Karpas-422 (cell line): ENCODE measurements around the gene SYT2. TPM values are rescaled to one million over a fixed set of nuclear protein-coding genes. Genes with fewer than 3 reads are reported as not detected.
"Not testable (repeated sequence)": the region's sequence is repeated elsewhere in the genome, so short reads cannot be mapped to it uniquely, and the experiment has no call there.

Experiments
- DNase-seq: peaks from one replicate; pipeline ENCODE4 v3.0.0-alpha.2; 2015
- H2AFZ ChIP-seq: fragments of 200-600 bp; sonication (generic); 2 replicates; pipeline ENCODE4 v1.6.1; 2014; ENCODE audit warnings: antibody characterized with exemption, low read length, mixed read lengths
- H3K27ac ChIP-seq: fragments of 200-600 bp; sonication (generic); 2 replicates; pipeline ENCODE4 v1.5.1; 2014; ENCODE audit warnings: mild to moderate bottlenecking, low read length, moderate library complexity
- H3K27me3 ChIP-seq: fragments of 200-600 bp; sonication (generic); 2 replicates; pipeline ENCODE4 v1.6.1; 2014; ENCODE audit warnings: low read length, mixed read lengths
- H3K36me3 ChIP-seq: fragments of 200-600 bp; sonication (generic); 2 replicates; pipeline ENCODE4 v1.6.1; 2014; ENCODE audit warnings: low read length, mixed read lengths; ENCODE audit not compliant: insufficient read depth
- H3K4me1 ChIP-seq: fragments of 200-600 bp; sonication (generic); 2 replicates; pipeline ENCODE4 v1.6.1; 2014; ENCODE audit warnings: mild to moderate bottlenecking, low read length, mixed read lengths
- H3K4me2 ChIP-seq: fragments of 200-600 bp; sonication (generic); 2 replicates; pipeline ENCODE4 v1.6.1; 2014; ENCODE audit warnings: low read length, low read depth, mild to moderate bottlenecking; ENCODE audit not compliant: poor library complexity, severe bottlenecking
- H3K4me3 ChIP-seq: fragments of 200-600 bp; sonication (generic); 2 replicates; pipeline ENCODE4 v1.5.1; 2014; ENCODE audit warnings: mild to moderate bottlenecking, antibody characterized with exemption, low read length, mixed read lengths
- H3K79me2 ChIP-seq: fragments of 200-600 bp; sonication (generic); 2 replicates; pipeline ENCODE4 v1.6.1; 2014; ENCODE audit warnings: mild to moderate bottlenecking, low read length, mixed read lengths
- H3K9ac ChIP-seq: fragments of 200-600 bp; sonication (generic); 2 replicates; pipeline ENCODE4 v1.6.0; 2014; ENCODE audit warnings: low read length
- H3K9me2 ChIP-seq: fragments of 200-600 bp; sonication (generic), shearing (Covaris generic); replicated peaks from 2 replicates; pipeline ENCODE4 v1.6.0; 2014; ENCODE audit warnings: mild to moderate bottlenecking, low read length, moderate library complexity; ENCODE audit not compliant: insufficient read depth
- H3K9me3 ChIP-seq: fragments of 300-700, 200-600 bp; sonication (generic); 2 replicates; pipeline ENCODE4 v1.6.1; 2014; ENCODE audit warnings: low read length, mixed read lengths
- H4K20me1 ChIP-seq: fragments of 200-600 bp; sonication (generic); 2 replicates; pipeline ENCODE4 v1.6.1; 2014; ENCODE audit warnings: mild to moderate bottlenecking, antibody characterized with exemption, low read length, low read depth; ENCODE audit not compliant: insufficient read depth
- total RNA-seq: library from RNA; depleted of rRNA; stranded (reverse); fragments of >200 nt; shearing (Covaris generic); gene quantifications from 2 replicates; pipeline ENCODE4 v1.2.3, GENCODE V29; 2014; ENCODE audit warnings: low replicate concordance

Gene SYT2
- total RNA-seq, 1 experiment from 2014 or later = not detected

DNA sequence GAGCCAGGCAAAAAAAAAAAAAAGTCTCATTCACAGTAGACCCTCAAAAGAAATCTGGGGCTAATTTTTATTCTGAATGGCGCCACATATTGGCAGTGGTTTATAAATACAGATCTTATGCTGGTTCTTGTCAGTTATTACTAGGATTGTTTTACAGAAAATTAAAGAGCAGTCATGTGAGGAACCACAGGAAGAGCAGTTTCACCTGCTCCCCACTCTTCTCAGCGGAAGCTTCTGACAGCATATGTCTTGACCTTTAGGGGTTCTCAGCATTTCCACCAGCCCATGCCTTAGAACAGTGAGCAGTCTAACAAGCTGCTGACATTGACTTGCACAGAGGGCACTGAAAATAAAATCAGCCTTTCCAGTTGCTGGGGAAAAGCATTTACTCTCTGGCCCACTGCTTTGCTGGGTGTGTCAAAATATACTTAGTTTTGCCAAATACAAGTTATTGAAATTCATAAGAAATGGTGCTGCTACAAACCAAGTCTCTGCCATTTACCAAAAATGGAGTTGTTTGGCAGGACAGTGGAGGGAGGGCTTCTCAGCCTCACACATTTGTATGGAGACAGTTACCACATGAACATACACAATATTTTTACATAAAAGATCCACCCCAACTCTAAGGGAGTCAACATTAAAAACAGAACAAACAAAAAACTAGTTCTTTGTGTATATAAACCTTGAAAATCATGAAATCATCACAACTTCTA lies 144.2 kb downstream of the SYT2 start:
- Histone ChIP-seq H3K9me2 (no peaks in the 10 kb centered on the region), H2AFZ (no peak overlapping the region), H3K4me3 (no peak overlapping the region), H3K9me3 (no peaks in the 10 kb centered on the region), H3K27me3 (no peaks in the 10 kb centered on the region), H3K27ac (no peak overlapping the region), H3K36me3 (no peaks in the 10 kb centered on the region), H3K9ac (no peak overlapping the region), H4K20me1 (peaks cover 2% of the 10 kb centered on the region; the same call in 1 of the 2 replicates), H3K79me2 (no peaks in the 10 kb centered on the region), H3K4me2 (no peak overlapping the region), H3K4me1 (no peaks in the 10 kb centered on the region)
- no peak for DNase-seq

DNA sequence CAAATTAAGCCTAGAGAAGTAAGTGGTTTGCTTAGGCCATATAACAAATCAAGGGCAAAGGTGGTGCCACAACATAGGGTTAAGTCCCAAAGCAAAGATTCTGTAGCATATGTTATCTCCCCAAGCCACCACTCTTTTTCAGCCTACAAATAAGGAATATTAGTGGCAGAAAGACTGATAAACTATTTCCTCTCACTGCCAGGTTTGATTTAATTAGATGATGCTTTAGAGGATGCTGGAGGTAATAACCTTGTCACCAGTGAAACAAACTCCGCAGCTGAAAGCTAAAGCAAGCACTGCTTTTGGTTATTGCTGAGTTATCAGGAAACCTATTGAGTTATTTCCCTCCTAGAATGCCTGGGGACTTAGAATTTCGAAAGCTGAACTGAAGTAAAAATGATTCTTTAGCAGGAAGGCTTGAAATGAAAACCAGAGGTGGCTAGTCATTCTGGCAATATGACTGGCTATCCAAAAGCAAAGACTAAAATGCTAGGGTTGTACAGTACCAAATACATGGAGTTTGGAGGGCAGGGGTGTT lies 145.2 kb downstream of the SYT2 start:
- Histone ChIP-seq H3K36me3 (no peaks in the 10 kb centered on the region), H4K20me1 (peaks cover 2% of the 10 kb centered on the region; the same call in 1 of the 2 replicates), H3K27me3 (no peaks in the 10 kb centered on the region), H3K4me1 (no peaks in the 10 kb centered on the region), H3K9me3 (no peaks in the 10 kb centered on the region), H2AFZ (no peak overlapping the region), H3K27ac (no peak overlapping the region), H3K4me3 (no peak overlapping the region), H3K9me2 (no peaks in the 10 kb centered on the region), H3K79me2 (no peaks in the 10 kb centered on the region), H3K9ac (no peak overlapping the region), H3K4me2 (no peak overlapping the region)
- DNase-seq = no peak

DNA sequence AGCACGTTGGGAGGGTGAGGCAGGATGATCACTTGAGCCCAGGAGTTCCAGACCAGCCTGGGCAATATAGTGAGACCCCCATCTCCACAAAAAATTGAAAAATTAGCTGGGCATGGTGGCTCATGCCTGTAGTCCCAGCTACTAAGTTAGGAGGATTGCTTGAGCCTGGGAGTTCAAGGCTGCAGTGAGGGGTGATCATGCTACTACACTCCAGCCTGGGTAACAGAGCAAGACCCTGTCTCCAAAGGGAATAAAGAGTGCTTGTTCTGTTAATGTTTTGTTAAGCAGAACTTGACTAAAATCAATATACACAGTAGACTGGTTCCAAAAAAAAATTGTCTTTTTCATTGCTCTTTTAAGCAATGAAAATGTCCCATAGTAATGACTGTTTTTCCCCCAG lies 146.4 kb downstream of the SYT2 start:
- no peaks in the 10 kb centered on the region for H3K27me3 ChIP-seq
- H3K79me2 ChIP-seq = no peaks in the 10 kb centered on the region
- no peaks in the 10 kb centered on the region for H3K9me3 ChIP-seq
- no peak overlapping the region for H3K4me2 ChIP-seq
- no peak overlapping the region for H3K9ac ChIP-seq
- no peaks in the 10 kb centered on the region for H3K4me1 ChIP-seq
- peaks cover 2% of the 10 kb centered on the region; the same call in 1 of the 2 replicates for H4K20me1 ChIP-seq
- H3K27ac ChIP-seq = no peak overlapping the region
- H3K9me2 ChIP-seq = no peaks in the 10 kb centered on the region
- H3K36me3 ChIP-seq = no peaks in the 10 kb centered on the region
- no peak for DNase-seq
- no peak overlapping the region for H2AFZ ChIP-seq
- H3K4me3 ChIP-seq = no peak overlapping the region

DNA sequence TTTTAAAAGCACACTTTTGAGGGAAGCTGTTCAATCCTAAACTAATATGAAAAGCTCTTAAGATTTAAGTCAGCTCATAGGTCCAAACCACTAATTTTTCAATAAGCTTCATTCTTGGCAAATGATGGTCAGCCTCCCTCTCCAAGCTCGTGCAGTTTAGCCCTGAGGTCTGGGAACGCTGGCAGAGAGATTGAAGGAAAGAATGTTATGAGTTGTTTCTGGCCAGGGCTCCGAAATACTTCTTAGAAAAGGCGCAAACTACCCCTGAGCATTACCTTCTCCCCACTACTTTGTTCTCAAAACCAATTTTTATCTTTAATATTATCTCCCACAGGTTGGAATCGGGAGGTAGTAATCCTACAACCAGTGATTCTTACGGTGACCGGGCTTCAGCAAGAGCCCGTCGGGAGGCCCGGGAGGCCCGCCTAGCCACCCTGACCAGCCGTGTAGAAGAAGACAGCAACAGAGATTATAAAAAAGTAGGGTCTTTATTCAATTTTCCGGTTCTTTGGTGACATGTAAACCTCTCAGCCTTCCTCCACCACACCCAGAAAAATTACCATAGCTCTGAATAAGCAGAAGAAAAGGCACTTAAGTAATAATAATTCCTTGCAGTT lies 147.7 kb downstream of the SYT2 start:
- no peaks in the 10 kb centered on the region for H3K4me1 ChIP-seq
- no peak for DNase-seq
- no peak overlapping the region for H3K9ac ChIP-seq
- H3K79me2 ChIP-seq = no peaks in the 10 kb centered on the region
- H3K4me3 ChIP-seq = no peak overlapping the region
- no peak overlapping the region for H3K27ac ChIP-seq
- no peak overlapping the region for H3K4me2 ChIP-seq
- H3K36me3 ChIP-seq = no peaks in the 10 kb centered on the region
- H4K20me1 ChIP-seq = peaks cover 2% of the 10 kb centered on the region; the same call in 1 of the 2 replicates
- no peaks in the 10 kb centered on the region for H3K9me3 ChIP-seq
- H3K27me3 ChIP-seq = no peaks in the 10 kb centered on the region
- H3K9me2 ChIP-seq = no peaks in the 10 kb centered on the region
- no peak overlapping the region for H2AFZ ChIP-seq

DNA sequence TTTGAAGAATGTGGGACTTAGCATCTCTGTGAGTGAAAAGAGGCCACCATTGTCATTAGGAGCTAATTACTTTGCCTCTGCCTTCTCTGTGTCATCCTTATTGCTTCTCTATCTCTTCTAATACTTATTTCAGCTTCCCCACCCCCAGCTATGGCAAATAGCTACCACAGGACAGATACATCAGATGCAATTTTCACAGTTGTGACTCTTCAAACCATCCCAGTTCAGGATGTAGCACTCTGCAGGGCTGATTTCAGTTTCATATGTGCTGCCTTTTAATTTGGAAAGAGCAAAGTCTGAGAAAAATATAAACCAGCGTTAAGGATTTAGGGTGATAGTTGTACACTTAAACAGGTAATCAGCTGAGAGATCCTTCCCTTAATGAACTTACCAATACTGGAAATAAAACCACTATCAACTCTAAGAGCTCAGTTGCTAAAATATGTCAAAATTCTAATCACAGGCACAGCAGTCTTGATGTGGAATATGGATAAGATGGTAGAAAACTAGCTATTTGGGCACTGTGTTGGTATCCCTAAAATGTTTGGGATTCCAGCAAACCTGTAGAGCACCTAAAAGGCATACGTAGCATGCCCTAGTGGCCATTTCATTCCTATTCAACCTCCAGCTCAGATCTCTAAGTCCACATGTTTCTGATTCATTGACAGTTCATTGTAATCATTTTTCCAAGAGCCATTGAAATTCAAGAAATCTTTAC lies 148.4 kb downstream of the SYT2 start:
- Histone ChIP-seq H2AFZ (no peak overlapping the region), H3K9me2 (no peaks in the 10 kb centered on the region), H3K79me2 (no peaks in the 10 kb centered on the region), H3K36me3 (no peaks in the 10 kb centered on the region), H3K9me3 (no peaks in the 10 kb centered on the region), H3K4me3 (no peak overlapping the region), H4K20me1 (peaks cover 2% of the 10 kb centered on the region; the same call in 1 of the 2 replicates), H3K4me1 (no peaks in the 10 kb centered on the region), H3K27me3 (no peaks in the 10 kb centered on the region), H3K9ac (no peak overlapping the region), H3K27ac (no peak overlapping the region), H3K4me2 (no peak overlapping the region)
- no peak for DNase-seq

DNA sequence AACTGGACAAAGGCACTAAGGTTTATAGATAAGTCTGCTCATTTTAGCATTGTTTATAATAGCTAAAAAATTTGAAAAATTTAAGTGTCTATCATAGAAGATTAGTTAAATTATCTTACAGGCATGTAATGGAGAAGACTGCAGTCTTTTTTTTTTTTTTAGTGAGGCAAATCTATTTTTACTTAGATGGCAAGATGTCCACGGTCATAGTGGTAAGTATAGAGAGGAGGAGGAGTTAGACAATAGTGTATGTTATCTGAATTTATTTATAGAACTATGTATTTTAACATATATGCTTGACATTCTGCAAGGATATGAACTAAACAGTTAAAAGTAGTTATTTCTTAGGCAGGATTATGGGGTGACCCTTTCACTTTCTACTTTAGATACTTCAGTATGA lies 149.0 kb downstream of the SYT2 start:
- Histone ChIP-seq H4K20me1 (peaks cover 2% of the 10 kb centered on the region; the same call in 1 of the 2 replicates), H3K4me2 (no peak overlapping the region), H3K27me3 (no peaks in the 10 kb centered on the region), H2AFZ (no peak overlapping the region), H3K36me3 (no peaks in the 10 kb centered on the region), H3K9ac (no peak overlapping the region), H3K9me2 (no peaks in the 10 kb centered on the region), H3K79me2 (no peaks in the 10 kb centered on the region), H3K4me3 (no peak overlapping the region), H3K27ac (no peak overlapping the region), H3K4me1 (no peaks in the 10 kb centered on the region), H3K9me3 (no peaks in the 10 kb centered on the region)
- no peak for DNase-seq

DNA sequence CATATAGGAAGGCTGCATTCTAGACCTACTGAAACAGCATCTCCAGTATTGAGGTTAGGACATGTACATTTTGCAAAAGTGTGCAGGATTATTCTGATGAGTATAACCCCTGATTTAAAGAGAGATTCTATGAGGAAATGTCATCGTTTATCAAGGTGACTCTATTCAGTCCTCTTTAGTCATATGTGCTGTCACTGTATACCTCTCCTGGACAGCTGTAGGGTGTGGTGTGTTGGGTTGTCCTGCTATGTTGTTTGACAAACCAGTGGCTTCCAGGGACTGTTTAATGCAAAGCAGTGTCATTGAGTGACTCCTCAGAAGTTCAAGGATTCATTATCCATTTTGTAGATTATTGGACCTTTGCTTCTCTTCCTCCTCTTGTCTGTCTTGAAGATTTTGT lies 152.6 kb downstream of the SYT2 start:
- H3K27ac ChIP-seq, H3K36me3 ChIP-seq, H4K20me1 ChIP-seq, H3K4me3 ChIP-seq, H3K79me2 ChIP-seq, H2AFZ ChIP-seq, H3K27me3 ChIP-seq, H3K9me2 ChIP-seq, H3K9me3 ChIP-seq, H3K4me2 ChIP-seq, H3K9ac ChIP-seq, DNase-seq: not testable (repeated sequence)
- H3K4me1 ChIP-seq = peaks cover 17% of the 10 kb centered on the region

DNA sequence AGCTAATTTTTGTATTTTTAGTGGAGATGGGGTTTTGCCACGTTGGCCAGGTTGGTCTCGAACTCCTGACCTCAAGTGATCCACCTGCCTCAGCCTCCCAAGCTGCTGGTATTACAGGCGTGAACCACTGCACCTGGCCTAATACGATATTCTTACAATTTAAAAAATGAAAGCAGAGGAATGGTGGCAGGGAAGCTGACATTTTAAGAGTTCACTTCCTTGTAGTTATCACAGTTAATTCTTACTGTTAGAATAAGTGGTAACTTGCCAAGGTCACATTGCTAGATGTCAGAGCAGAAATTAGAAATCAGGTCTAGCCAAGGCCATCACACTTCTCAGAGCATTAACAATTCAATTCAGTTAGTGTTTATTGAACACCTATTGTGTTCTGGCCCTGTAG lies 154.2 kb downstream of the SYT2 start:
- H3K36me3 ChIP-seq, H3K9me2 ChIP-seq, H3K9ac ChIP-seq, H4K20me1 ChIP-seq, H3K4me3 ChIP-seq, H3K79me2 ChIP-seq, H3K27ac ChIP-seq, H2AFZ ChIP-seq, DNase-seq, H3K9me3 ChIP-seq, H3K27me3 ChIP-seq, H3K4me2 ChIP-seq: not testable (repeated sequence)
- H3K4me1 ChIP-seq = peaks cover 17% of the 10 kb centered on the region
